ENCODE data around the gene DMC1.
A peak's percentile ranks its signal among the peaks of the same experiment; 100 is the strongest.

DMC1 gene

GRCh38 chr22:38490915-38491314 lies 79.1 kb downstream of the DMC1 start:
- WGBS (ENCODE audit: insufficient coverage), result no CpG with 5 or more reads among the region's 1 CpG
- Histone ChIP-seq H3K27me3 (replicated peaks in 2 of 5; ENCODE audit: control insufficient read depth in 4 of 5, insufficient read depth in 5 of 5, low read length in 4 of 5) (no peaks in the 10 kb centered on the region), H3K9me3 (ENCODE audit: control extremely low read depth in 1 of 5, control insufficient read depth in 4 of 5, insufficient read depth in 2 of 5, low read depth in 1 of 5, low read length in 4 of 5) (no peaks in the 10 kb centered on the region), H3K4me1 (ENCODE audit: control extremely low read depth in 1 of 4, control insufficient read depth in 4 of 4, insufficient read depth in 4 of 4, low read length in 3 of 4) (peaks cover 0 to 2% (median 0%) of the 10 kb centered on the region in 4 experiments), H3K36me3 (ENCODE audit: control insufficient read depth in 4 of 4, insufficient read depth in 4 of 4, low read length in 3 of 4) (peaks cover 40 to 95% (median 83%) of the 10 kb centered on the region in 4 experiments), H3K27ac (ENCODE audit: insufficient read depth in 1 of 2, low read depth in 1 of 2, low read length in 2 of 2, poor library complexity in 1 of 2, severe bottlenecking in 2 of 2) (no peak overlapping the region), H3K4me3 (ENCODE audit: control insufficient read depth in 1 of 7, extremely low read depth in 1 of 7, insufficient read depth in 4 of 7, low read depth in 2 of 7, low read length in 6 of 7) (no peak overlapping the region)
- POLR2A ChIA-PET, result interaction anchor here (0.6 to 3.2 kb wide), 3 partner anchors 12 to 90 kb away, joined by 4 to 13 read pairs (median 4); no protein-coding TSS in a partner anchor
- CTCF ChIA-PET, result interaction anchor here (0.9 to 2.1 kb wide), 4 partner anchors 9 to 80 kb away, joined by 3 to 11 read pairs (median 4); no protein-coding TSS in a partner anchor
- no peak for DNase-seq

GRCh38 chr22:38490475-38490874 lies 79.5 kb downstream of the DMC1 start:
- Histone ChIP-seq H3K4me1 (ENCODE audit: control extremely low read depth in 1 of 4, control insufficient read depth in 4 of 4, insufficient read depth in 4 of 4, low read length in 3 of 4) (peaks cover 0 to 2% (median 0%) of the 10 kb centered on the region in 4 experiments), H3K9me3 (ENCODE audit: control extremely low read depth in 1 of 5, control insufficient read depth in 4 of 5, insufficient read depth in 2 of 5, low read depth in 1 of 5, low read length in 4 of 5) (no peaks in the 10 kb centered on the region), H3K4me3 (ENCODE audit: control insufficient read depth in 1 of 7, extremely low read depth in 1 of 7, insufficient read depth in 4 of 7, low read depth in 2 of 7, low read length in 6 of 7) (no peak overlapping the region), H3K27ac (ENCODE audit: insufficient read depth in 1 of 2, low read depth in 1 of 2, low read length in 2 of 2, poor library complexity in 1 of 2, severe bottlenecking in 2 of 2) (peak overlapping the region in 1 of 2 experiments; percentile 12), H3K27me3 (replicated peaks in 2 of 5; ENCODE audit: control insufficient read depth in 4 of 5, insufficient read depth in 5 of 5, low read length in 4 of 5) (no peaks in the 10 kb centered on the region), H3K36me3 (ENCODE audit: control insufficient read depth in 4 of 4, insufficient read depth in 4 of 4, low read length in 3 of 4) (peaks cover 38 to 94% (median 83%) of the 10 kb centered on the region in 4 experiments)
- peak in 2 of 3 donors; percentile 36 to 44 for DNase-seq
- ChIA-PET CTCF (interaction anchor here (0.9 to 2.1 kb wide), 4 partner anchors 9 to 80 kb away, joined by 3 to 11 read pairs (median 4); no protein-coding TSS in a partner anchor), POLR2A (interaction anchor here (3.2 kb wide), 1 partner anchor 12 kb away, joined by 13 read pairs; no protein-coding TSS in a partner anchor)
- 10% methylated on average over 1 of the region's 2 CpGs for WGBS (ENCODE audit: insufficient coverage)

- CTCF ChIA-PET, result interaction anchor here (1.2 to 2.1 kb wide), 3 partner anchors 10 to 114 kb away, joined by 3 to 11 read pairs (median 6); no protein-coding TSS in a partner anchor
- no peaks in the 10 kb centered on the region for H3K9me3 ChIP-seq (ENCODE audit: control extremely low read depth in 1 of 5, control insufficient read depth in 4 of 5, insufficient read depth in 2 of 5, low read depth in 1 of 5, low read length in 4 of 5)
- no peak overlapping the region for H3K27ac ChIP-seq (ENCODE audit: insufficient read depth in 1 of 2, low read depth in 1 of 2, low read length in 2 of 2, poor library complexity in 1 of 2, severe bottlenecking in 2 of 2)
- H3K36me3 ChIP-seq (ENCODE audit: control insufficient read depth in 4 of 4, insufficient read depth in 4 of 4, low read length in 3 of 4), result peaks cover 34 to 96% (median 83%) of the 10 kb centered on the region in 4 experiments
- no peaks in the 10 kb centered on the region for H3K27me3 ChIP-seq (replicated peaks in 2 of 5; ENCODE audit: control insufficient read depth in 4 of 5, insufficient read depth in 5 of 5, low read length in 4 of 5)
- 100% methylated on average over 6 of the region's 7 CpGs for WGBS (ENCODE audit: insufficient coverage)
- H3K4me1 ChIP-seq (ENCODE audit: control extremely low read depth in 1 of 4, control insufficient read depth in 4 of 4, insufficient read depth in 4 of 4, low read length in 3 of 4), result peaks cover 0 to 2% (median 0%) of the 10 kb centered on the region in 4 experiments
- POLR2A ChIA-PET, result interaction anchor here (1.1 to 3.2 kb wide), 2 partner anchors 9 to 13 kb away, joined by 4 to 13 read pairs; no protein-coding TSS in a partner anchor
- no peak for DNase-seq
- no peak overlapping the region for H3K4me3 ChIP-seq (ENCODE audit: control insufficient read depth in 1 of 7, extremely low read depth in 1 of 7, insufficient read depth in 4 of 7, low read depth in 2 of 7, low read length in 6 of 7)
These were observed 80.3 kb downstream of the DMC1 start for GRCh38 chr22:38489561-38490145.

DNA sequence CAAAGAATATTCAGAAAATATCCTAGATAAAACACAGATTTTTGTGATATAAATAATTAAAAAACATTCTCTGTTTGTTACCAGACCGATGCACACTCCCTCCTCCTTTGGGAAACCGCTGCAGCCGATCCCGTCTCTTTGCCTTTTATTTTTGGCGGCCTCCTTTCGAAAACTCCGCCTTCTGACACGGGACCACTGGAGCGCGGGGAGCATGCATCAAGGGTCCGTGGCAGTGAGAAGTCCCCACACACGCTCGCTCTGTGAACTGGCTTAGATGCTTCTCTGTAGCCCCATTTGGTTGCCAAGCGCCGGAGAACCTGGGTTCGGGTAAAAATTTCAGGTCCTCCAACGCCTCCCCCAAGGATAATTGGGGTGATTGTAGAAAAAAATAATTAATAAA lies 80.8 kb downstream of the DMC1 start:
- H3K4me3 ChIP-seq (ENCODE audit: control insufficient read depth in 1 of 7, extremely low read depth in 1 of 7, insufficient read depth in 4 of 7, low read depth in 2 of 7, low read length in 6 of 7), result no peak overlapping the region
- H3K36me3 ChIP-seq (ENCODE audit: control insufficient read depth in 4 of 4, insufficient read depth in 4 of 4, low read length in 3 of 4), result peaks cover 30 to 96% (median 84%) of the 10 kb centered on the region in 4 experiments
- H3K4me1 ChIP-seq (ENCODE audit: control extremely low read depth in 1 of 4, control insufficient read depth in 4 of 4, insufficient read depth in 4 of 4, low read length in 3 of 4), result peaks cover 0 to 2% (median 0%) of the 10 kb centered on the region in 4 experiments
- no peak overlapping the region for H3K27ac ChIP-seq (ENCODE audit: insufficient read depth in 1 of 2, low read depth in 1 of 2, low read length in 2 of 2, poor library complexity in 1 of 2, severe bottlenecking in 2 of 2)
- 96% methylated on average over 13 of the region's 17 CpGs for WGBS (ENCODE audit: insufficient coverage)
- DNase-seq, result no peak
- H3K27me3 ChIP-seq (replicated peaks in 2 of 5; ENCODE audit: control insufficient read depth in 4 of 5, insufficient read depth in 5 of 5, low read length in 4 of 5), result no peaks in the 10 kb centered on the region
- CTCF ChIA-PET, result interaction anchor here (1.2 to 2.1 kb wide), 3 partner anchors 11 to 114 kb away, joined by 3 to 11 read pairs (median 6); no protein-coding TSS in a partner anchor
- POLR2A ChIA-PET, result interaction anchor here (1.1 to 3.2 kb wide), 2 partner anchors 10 to 14 kb away, joined by 4 to 13 read pairs; no protein-coding TSS in a partner anchor
- no peaks in the 10 kb centered on the region for H3K9me3 ChIP-seq (ENCODE audit: control extremely low read depth in 1 of 5, control insufficient read depth in 4 of 5, insufficient read depth in 2 of 5, low read depth in 1 of 5, low read length in 4 of 5)

GRCh38 chr22:38487946-38488345 lies 82.0 kb downstream of the DMC1 start:
- H3K36me3 ChIP-seq (ENCODE audit: control insufficient read depth in 4 of 4, insufficient read depth in 4 of 4, low read length in 3 of 4), result peaks cover 22 to 96% (median 85%) of the 10 kb centered on the region in 4 experiments

DNA sequence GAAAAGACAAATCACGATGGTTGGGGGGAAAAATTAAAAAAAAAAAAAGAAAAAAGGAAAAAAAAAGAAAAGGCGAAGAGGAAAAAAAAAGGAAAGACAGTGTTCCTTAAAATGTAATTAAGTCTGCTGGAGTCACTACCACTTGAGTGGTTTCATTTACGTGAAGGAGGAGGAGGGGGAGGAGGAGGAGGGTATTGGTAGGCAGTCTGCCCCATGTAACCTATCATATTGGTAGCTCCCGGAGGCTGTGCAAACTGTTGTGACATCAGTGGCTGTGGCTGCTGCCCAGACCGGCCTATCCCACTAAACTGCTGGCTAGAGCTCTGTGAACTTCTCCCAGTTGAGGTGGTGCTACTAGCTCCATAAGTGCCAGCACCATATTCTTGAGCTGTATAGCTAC lies 84.2 kb downstream of the DMC1 start:
- Histone ChIP-seq H3K4me3 (ENCODE audit: control insufficient read depth in 1 of 7, extremely low read depth in 1 of 7, insufficient read depth in 4 of 7, low read depth in 2 of 7, low read length in 6 of 7) (no peak overlapping the region), H3K27me3 (replicated peaks in 2 of 5; ENCODE audit: control insufficient read depth in 4 of 5, insufficient read depth in 5 of 5, low read length in 4 of 5) (no peaks in the 10 kb centered on the region), H3K9me3 (ENCODE audit: control extremely low read depth in 1 of 5, control insufficient read depth in 4 of 5, insufficient read depth in 2 of 5, low read depth in 1 of 5, low read length in 4 of 5) (no peaks in the 10 kb centered on the region), H3K27ac (ENCODE audit: insufficient read depth in 1 of 2, low read depth in 1 of 2, low read length in 2 of 2, poor library complexity in 1 of 2, severe bottlenecking in 2 of 2) (no peak overlapping the region), H3K36me3 (ENCODE audit: control insufficient read depth in 4 of 4, insufficient read depth in 4 of 4, low read length in 3 of 4) (peaks cover 29 to 97% (median 87%) of the 10 kb centered on the region in 4 experiments), H3K4me1 (ENCODE audit: control extremely low read depth in 1 of 4, control insufficient read depth in 4 of 4, insufficient read depth in 4 of 4, low read length in 3 of 4) (peaks cover 0 to 2% (median 0%) of the 10 kb centered on the region in 4 experiments)
- POLR2A ChIA-PET, result interaction anchor here (0.6 kb wide), 1 partner anchor 54 kb away, joined by 3 read pairs; no protein-coding TSS in a partner anchor
- 100% methylated on average over 5 of the region's 5 CpGs for WGBS (ENCODE audit: insufficient coverage)
- peak in 1 of 3 donors; percentile 24 for DNase-seq
- CTCF ChIA-PET, result interaction anchor here (0.7 to 1.0 kb wide), 3 partner anchors 10 to 86 kb away, joined by 3 read pairs; no protein-coding TSS in a partner anchor

More at GRCh38 chr22:38487946-38488345, 82.0 kb downstream of the DMC1 start:
- POLR2A ChIA-PET, result interaction anchor here (3.2 kb wide), 1 partner anchor 15 kb away, joined by 13 read pairs; no protein-coding TSS in a partner anchor
- no peak overlapping the region for H3K4me3 ChIP-seq (ENCODE audit: control insufficient read depth in 1 of 7, extremely low read depth in 1 of 7, insufficient read depth in 4 of 7, low read depth in 2 of 7, low read length in 6 of 7)
- 100% methylated on average over 1 of the region's 6 CpGs for WGBS (ENCODE audit: insufficient coverage)
- no peak overlapping the region for H3K27ac ChIP-seq (ENCODE audit: insufficient read depth in 1 of 2, low read depth in 1 of 2, low read length in 2 of 2, poor library complexity in 1 of 2, severe bottlenecking in 2 of 2)
- H3K4me1 ChIP-seq (ENCODE audit: control extremely low read depth in 1 of 4, control insufficient read depth in 4 of 4, insufficient read depth in 4 of 4, low read length in 3 of 4), result peaks cover 0 to 2% (median 0%) of the 10 kb centered on the region in 4 experiments
- DNase-seq, result no peak
- H3K9me3 ChIP-seq (ENCODE audit: control extremely low read depth in 1 of 5, control insufficient read depth in 4 of 5, insufficient read depth in 2 of 5, low read depth in 1 of 5, low read length in 4 of 5), result no peaks in the 10 kb centered on the region
- H3K27me3 ChIP-seq (replicated peaks in 2 of 5; ENCODE audit: control insufficient read depth in 4 of 5, insufficient read depth in 5 of 5, low read length in 4 of 5), result no peaks in the 10 kb centered on the region
- CTCF ChIA-PET, result interaction anchor here (0.8 to 1.9 kb wide), 2 partner anchors 13 to 19 kb away, joined by 3 to 4 read pairs; partner anchors contain the start of gene KDELR3

Data from common myeloid progenitor, CD34-positive (primary cell).